ENCODE results near the gene WIPF3. TPM values are rescaled to one million over a fixed set of nuclear protein-coding genes. Genes with fewer than 3 reads are reported as not detected.
A peak's percentile ranks its signal among the peaks of the same experiment; 100 is the strongest.

Gene WIPF3
- total and polyA plus RNA-seq, 2 of the 4 experiments (the other 2 are of a cell fraction) = not detected

- no peak overlapping the region for H2BK15ac ChIP-seq (ENCODE audit: low read depth, low read length)
- no peak overlapping the region for H3K23ac ChIP-seq (ENCODE audit: low read depth, low read length)
- no peaks in the 10 kb centered on the region for H4K20me1 ChIP-seq (ENCODE audit: insufficient read depth, low read length)
- no peak overlapping the region for H2BK5ac ChIP-seq (ENCODE audit: low read depth, low read length, poor library complexity, severe bottlenecking)
- H3K4me3 ChIP-seq (ENCODE audit: insufficient read depth, low read depth, low read length) = no peak overlapping the region
- H3K9ac ChIP-seq (ENCODE audit: low read depth, low read length) = no peak overlapping the region
- no TSS peak for BruUV-seq (replicated peaks)
- H3K9me1 ChIP-seq (ENCODE audit: insufficient read depth, low read length) = no peaks in the 10 kb centered on the region
- CTCF ChIA-PET = interaction anchor here (1.0 kb wide), 1 partner anchor 19 kb away, joined by 3 read pairs; no protein-coding TSS in a partner anchor
- H3K4me1 ChIP-seq (ENCODE audit: control insufficient read depth, insufficient read depth, low read length) = no peaks in the 10 kb centered on the region
- H4K91ac ChIP-seq (ENCODE audit: insufficient read depth, low read depth, low read length) = no peak overlapping the region
- H2AK9ac ChIP-seq (replicated peaks; ENCODE audit: low read depth, low read length, poor library complexity) = no peak overlapping the region
- peak; percentile 67 for ATAC-seq (ENCODE audit: low read depth)
- no peak overlapping the region for H2BK20ac ChIP-seq (ENCODE audit: low read depth, low read length)
- H2BK120ac ChIP-seq (ENCODE audit: low read depth, low read length) = no peak overlapping the region
- H3K27me3 ChIP-seq (ENCODE audit: control insufficient read depth, insufficient read depth, low read length) = peaks cover 15% of the 10 kb centered on the region
- peak; percentile 37; the same call in 1 of the 2 replicates for TF ChIP-seq CEBPB (IDR thresholded peaks at IDR 0.05; ENCODE audit: low read depth, low read length)
- no peak for TF ChIP-seq RAD21 (IDR thresholded peaks at IDR 0.05; ENCODE audit: low read length)
- H4K8ac ChIP-seq (ENCODE audit: low read depth in 2 of 2, low read length in 2 of 2) = no peak overlapping the region
- H3K9me3 ChIP-seq (ENCODE audit: control insufficient read depth, insufficient read depth, low read length) = no peaks in the 10 kb centered on the region; the same call in 1 of the 2 replicates
- H3K14ac ChIP-seq (replicated peaks; ENCODE audit: low read depth, low read length) = no peak overlapping the region
- H3K4ac ChIP-seq (ENCODE audit: low read depth, low read length) = no peak overlapping the region
- POLR2A ChIA-PET (ENCODE audit: unreplicated experiment) = no interaction called here
- WGBS, 2 experiments (ENCODE audit: extremely low coverage in 2 of 2, insufficient read length in 1 of 2) = no CpG with 5 or more reads among the region's 2 CpGs
- H3K79me1 ChIP-seq (ENCODE audit: low read depth in 1 of 2, low read length in 2 of 2) = no peaks in the 10 kb centered on the region
- no peak overlapping the region for H2AFZ ChIP-seq (replicated peaks; ENCODE audit: low read length, poor library complexity)
- H3K56ac ChIP-seq (ENCODE audit: extremely low read depth, insufficient read depth, low read length) = no peak overlapping the region
- H3K27ac ChIP-seq (ENCODE audit: insufficient read depth, low read length) = no peak overlapping the region
- peak; percentile 40 for DNase-seq
- dilution Hi-C loops (cut with HindIII; ENCODE audit: low sequenced_read_pairs, unreplicated experiment) = no loop called here
- H3K36me3 ChIP-seq (ENCODE audit: control insufficient read depth, insufficient read depth, low read length) = no peaks in the 10 kb centered on the region
- intact Hi-C loops (cut with micrococcal nuclease) = no loop called here
- no peak overlapping the region for H3K18ac ChIP-seq (ENCODE audit: low read depth, low read length)
- H4K5ac ChIP-seq (ENCODE audit: low read depth, low read length) = no peak overlapping the region
- no peak overlapping the region for H2AK5ac ChIP-seq (ENCODE audit: low read depth, low read length)
- H3K4me2 ChIP-seq (ENCODE audit: low read depth, low read length) = no peak overlapping the region
- in situ Hi-C loops (cut with MboI; ENCODE audit: low sequenced_read_pairs) = no loop called here
These were observed 90.5 kb downstream of the WIPF3 start for GRCh38 chr7:29896685-29897411.

Measured in IMR-90 (cell line).